Body of pancreas (tissue), 4 donors: ENCODE results near the gene ABCA10. TPM values are rescaled to one million over a fixed set of nuclear protein-coding genes. Genes with fewer than 3 reads are reported as not detected.

ENCODE experiments used
- ATAC-seq: fragments of 150-250 bp; one replicate; pipeline ENCODE4 v1.9.1; 2016
- DNase-seq, 4 donors: peaks; one replicate each; pipeline ENCODE4 v3.0.0-alpha.2; 2019
- H3K27ac ChIP-seq, 4 donors: fragments of 200-600 bp; sonication (generic); 1 replicate in 3 of 4; 2 replicates in 1 of 4; pipeline versions ENCODE4 v1.5.1 to v1.6.1; 2016 to 2019; ENCODE audit warnings: mild to moderate bottlenecking in 1 of 4, mixed read lengths in 1 of 4, moderate library complexity in 1 of 4
- H3K27me3 ChIP-seq, 2 donors: fragments of 200-600 bp; sonication (generic); one replicate each; pipeline ENCODE4 v1.6.0; 2016; ENCODE audit warnings: mild to moderate bottlenecking in 1 of 2
- H3K36me3 ChIP-seq, 2 donors: fragments of 200-600 bp; sonication (generic); replicated peaks in 1 of 2; 2 replicates each; pipeline ENCODE4 v1.5.1; 2016; ENCODE audit warnings: low read depth in 2 of 2; ENCODE audit not compliant: insufficient read depth in 1 of 2
- H3K4me1 ChIP-seq: fragments of 200-600 bp; sonication (generic); one replicate; pipeline ENCODE4 v1.6.0; 2016
- H3K4me3 ChIP-seq, 2 donors: fragments of 200-600 bp; sonication (generic); 1 replicate in 1 of 2; 2 replicates in 1 of 2; pipeline ENCODE4 v1.5.1; 2016 to 2019
- H3K9me3 ChIP-seq, 3 donors: fragments of 200-600 bp; sonication (generic); 1 replicate in 2 of 3; 2 replicates in 1 of 3; pipeline ENCODE4 v1.5.1; 2016
- POLR2A ChIP-seq, 3 donors: fragments of 450-650 bp; IDR thresholded peaks; one replicate each; pipeline ENCODE4 v1.6.1; 2016; ENCODE audit warnings: antibody characterized with exemption in 3 of 3, mild to moderate bottlenecking in 2 of 3
- WGBS, 2 donors: methylation state at CpG; one replicate each; pipeline ENCODE4 v1.1.5; 2017; 5-methylcytosine and 5-hydroxymethylcytosine counted together
- intact Hi-C: fragments of 100-400 bp; cut with DNase I; formaldehyde crosslinking; loops from one replicate; pipeline ENCODE4 v1.15.1; 2023
- total RNA-seq, 2 donors: library from RNA; depleted of rRNA; stranded (reverse); fragments of >200 nt; gene quantifications; one replicate each; pipeline ENCODE4 v1.1.0, GENCODE V29; 2016
- TF ChIP-seq, protein P1 (sequence below), 7 experiments: fragments of 450-650 bp in 4 of 7; fragments of 200-600 bp in 3 of 7; sonication (generic) in 3 of 7; IDR thresholded peaks; one replicate each; pipeline ENCODE4 v1.5.1; 2016 to 2019; ENCODE audit warnings: antibody characterized with exemption in 7 of 7

ABCA10 gene
- total RNA-seq, 2 donors from 2014 or later: 7.3 to 30.7 TPM

GRCh38 chr17:69187294-69187693 lies 41.3 kb downstream of the ABCA10 start:
- TF ChIP-seq POLR2A (IDR thresholded peaks at IDR 0.05): no peak
- TF ChIP-seq, protein P1, sequence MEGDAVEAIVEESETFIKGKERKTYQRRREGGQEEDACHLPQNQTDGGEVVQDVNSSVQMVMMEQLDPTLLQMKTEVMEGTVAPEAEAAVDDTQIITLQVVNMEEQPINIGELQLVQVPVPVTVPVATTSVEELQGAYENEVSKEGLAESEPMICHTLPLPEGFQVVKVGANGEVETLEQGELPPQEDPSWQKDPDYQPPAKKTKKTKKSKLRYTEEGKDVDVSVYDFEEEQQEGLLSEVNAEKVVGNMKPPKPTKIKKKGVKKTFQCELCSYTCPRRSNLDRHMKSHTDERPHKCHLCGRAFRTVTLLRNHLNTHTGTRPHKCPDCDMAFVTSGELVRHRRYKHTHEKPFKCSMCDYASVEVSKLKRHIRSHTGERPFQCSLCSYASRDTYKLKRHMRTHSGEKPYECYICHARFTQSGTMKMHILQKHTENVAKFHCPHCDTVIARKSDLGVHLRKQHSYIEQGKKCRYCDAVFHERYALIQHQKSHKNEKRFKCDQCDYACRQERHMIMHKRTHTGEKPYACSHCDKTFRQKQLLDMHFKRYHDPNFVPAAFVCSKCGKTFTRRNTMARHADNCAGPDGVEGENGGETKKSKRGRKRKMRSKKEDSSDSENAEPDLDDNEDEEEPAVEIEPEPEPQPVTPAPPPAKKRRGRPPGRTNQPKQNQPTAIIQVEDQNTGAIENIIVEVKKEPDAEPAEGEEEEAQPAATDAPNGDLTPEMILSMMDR (IDR thresholded peaks at IDR 0.05): no peak
- Histone ChIP-seq H3K27ac (no peak overlapping the region), H3K4me3 (no peak overlapping the region), H3K9me3 (no peaks in the 10 kb centered on the region), H3K27me3 (no peaks in the 10 kb centered on the region), H3K36me3 (no peaks in the 10 kb centered on the region), H3K4me1 (no peaks in the 10 kb centered on the region)
- no peak for DNase-seq
- intact Hi-C loops: no loop called here
- ATAC-seq: no peak

DNA sequence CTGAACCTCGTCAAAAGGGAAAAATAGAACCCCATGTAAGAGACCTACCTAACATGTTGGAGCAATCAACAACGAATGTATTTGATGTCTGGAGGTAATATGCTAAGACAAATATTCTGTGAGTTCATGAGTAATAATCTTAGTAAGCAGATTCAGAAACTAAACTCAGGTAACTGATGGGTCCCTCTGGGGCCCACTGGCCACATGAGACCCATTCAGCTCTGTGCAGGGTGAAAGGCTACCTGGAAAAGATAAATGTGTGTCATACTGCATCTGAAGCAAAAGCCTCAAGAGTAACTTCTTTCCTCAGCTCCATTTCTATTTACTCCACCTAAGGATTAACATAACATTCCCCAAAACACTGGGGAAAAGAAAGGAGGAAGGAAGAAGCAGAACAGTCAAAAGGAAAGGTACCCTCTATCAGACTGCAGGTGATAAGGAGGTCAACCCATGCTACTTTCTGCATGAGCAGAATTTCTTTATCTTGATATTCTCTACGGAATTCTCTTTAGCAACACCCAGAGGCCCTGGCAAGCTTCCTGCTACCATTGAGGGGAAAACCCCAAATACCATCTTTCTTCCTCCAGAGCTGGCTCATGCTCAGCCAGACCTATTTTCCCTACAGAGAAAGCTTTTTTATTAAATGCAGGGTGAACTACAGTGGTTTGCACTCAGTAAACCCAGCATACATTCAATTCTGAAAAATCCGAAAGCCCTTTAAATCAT lies 49.2 kb downstream of the ABCA10 start:
- no peak for ATAC-seq
- Histone ChIP-seq H3K9me3 (no peaks in the 10 kb centered on the region), H3K4me1 (no peaks in the 10 kb centered on the region), H3K27me3 (no peaks in the 10 kb centered on the region), H3K36me3 (no peaks in the 10 kb centered on the region), H3K4me3 (no peak overlapping the region), H3K27ac (no peak overlapping the region)
- intact Hi-C loops: no loop called here
- DNase-seq: peak in 1 of 4 donors; percentile 10
- TF ChIP-seq, protein P1 (IDR thresholded peaks at IDR 0.05): no peak
- TF ChIP-seq POLR2A (IDR thresholded peaks at IDR 0.05): no peak
- 66 to 67% methylated on average over 4 of the region's 4 CpGs for WGBS, 2 donors

DNA sequence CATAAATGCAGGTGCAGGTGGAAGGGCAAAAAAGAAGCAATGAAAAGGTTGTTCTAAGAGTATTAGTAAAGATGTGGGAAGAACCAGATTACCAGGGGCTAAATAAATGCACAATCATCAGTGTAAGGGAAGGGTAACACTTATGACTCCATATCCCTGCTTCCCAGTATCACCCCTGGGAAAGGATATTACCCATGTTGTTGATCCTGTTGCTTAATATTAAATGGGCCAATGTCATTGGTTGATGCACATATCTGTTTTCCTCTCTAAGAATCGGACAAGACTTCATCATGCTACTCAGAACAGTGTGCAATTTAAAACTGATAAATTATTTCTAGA lies 52.2 kb downstream of the ABCA10 start:
- 82 to 95% methylated on average over 1 of the region's 1 CpG for WGBS, 2 donors

DNA sequence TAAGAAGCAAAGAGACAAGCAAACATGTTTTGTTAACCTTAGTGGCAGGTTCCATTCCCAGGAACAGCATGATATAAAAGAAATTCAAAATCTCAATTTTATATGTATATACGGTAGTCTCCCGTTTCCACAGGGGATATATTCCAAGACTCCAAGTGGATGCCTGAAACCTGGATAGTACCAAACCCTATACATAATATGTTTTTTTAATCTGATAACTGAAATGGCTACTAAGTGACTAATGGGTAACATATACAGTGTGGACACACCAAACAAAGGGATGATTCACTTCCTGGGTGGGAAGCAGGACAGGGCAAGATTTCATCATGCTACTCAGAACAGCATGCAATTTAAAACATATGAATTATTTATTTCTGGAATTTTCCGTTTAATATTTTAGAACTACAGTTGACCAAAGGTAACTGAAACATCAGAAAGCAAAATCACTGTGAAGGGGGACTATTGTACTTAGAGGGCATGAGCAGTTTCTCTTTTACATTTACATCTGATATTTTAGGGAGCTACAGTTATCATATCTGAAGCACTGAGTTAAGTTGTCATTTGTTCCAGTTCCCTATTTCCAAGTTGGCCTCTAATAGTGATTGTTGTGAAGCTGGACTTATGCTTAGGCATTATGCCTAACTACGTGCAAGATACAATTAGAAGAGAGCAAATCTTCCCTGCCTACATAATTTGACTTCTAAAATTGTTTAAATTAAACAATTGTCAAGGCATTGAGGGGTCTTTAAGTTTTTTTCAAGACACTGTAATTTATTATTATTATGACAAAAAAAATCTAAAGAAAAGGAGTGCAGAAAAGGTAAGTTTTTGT lies 52.8 kb downstream of the ABCA10 start:
- no peaks in the 10 kb centered on the region for H3K9me3 ChIP-seq
- H3K27me3 ChIP-seq: no peaks in the 10 kb centered on the region
- H3K27ac ChIP-seq: peak overlapping the region in 1 of 4 donors; percentile 41
- no peaks in the 10 kb centered on the region for H3K36me3 ChIP-seq
- TF ChIP-seq, protein P1 (IDR thresholded peaks at IDR 0.05): no peak
- no peak for TF ChIP-seq POLR2A (IDR thresholded peaks at IDR 0.05)
- H3K4me3 ChIP-seq: no peak overlapping the region
- intact Hi-C loops: no loop called here
- WGBS, 2 donors: 89 to 90% methylated on average over 4 of the region's 4 CpGs
- no peaks in the 10 kb centered on the region for H3K4me1 ChIP-seq
- DNase-seq: peak in 1 of 4 donors; percentile 8
- ATAC-seq: no peak

More for the DNA sequence above, 52.2 kb downstream of the ABCA10 start:
- Histone ChIP-seq H3K4me3 (no peak overlapping the region), H3K27ac (peak overlapping the region in 1 of 4 donors; percentile 41), H3K36me3 (no peaks in the 10 kb centered on the region), H3K9me3 (no peaks in the 10 kb centered on the region), H3K27me3 (no peaks in the 10 kb centered on the region), H3K4me1 (no peaks in the 10 kb centered on the region)
- ATAC-seq (no peak), DNase-seq (no peak)
- TF ChIP-seq POLR2A (IDR thresholded peaks at IDR 0.05): no peak
- TF ChIP-seq, protein P1 (IDR thresholded peaks at IDR 0.05): no peak
- intact Hi-C loops: no loop called here
